Iris pigment epithelial cell (primary cell): ENCODE results near the gene EXOSC7.

Experiments
- DNase-seq: peaks from one replicate; pipeline ENCODE4 v3.0.0-alpha.2; 2011; ENCODE audit warnings: low read depth

Gene EXOSC7

DNA sequence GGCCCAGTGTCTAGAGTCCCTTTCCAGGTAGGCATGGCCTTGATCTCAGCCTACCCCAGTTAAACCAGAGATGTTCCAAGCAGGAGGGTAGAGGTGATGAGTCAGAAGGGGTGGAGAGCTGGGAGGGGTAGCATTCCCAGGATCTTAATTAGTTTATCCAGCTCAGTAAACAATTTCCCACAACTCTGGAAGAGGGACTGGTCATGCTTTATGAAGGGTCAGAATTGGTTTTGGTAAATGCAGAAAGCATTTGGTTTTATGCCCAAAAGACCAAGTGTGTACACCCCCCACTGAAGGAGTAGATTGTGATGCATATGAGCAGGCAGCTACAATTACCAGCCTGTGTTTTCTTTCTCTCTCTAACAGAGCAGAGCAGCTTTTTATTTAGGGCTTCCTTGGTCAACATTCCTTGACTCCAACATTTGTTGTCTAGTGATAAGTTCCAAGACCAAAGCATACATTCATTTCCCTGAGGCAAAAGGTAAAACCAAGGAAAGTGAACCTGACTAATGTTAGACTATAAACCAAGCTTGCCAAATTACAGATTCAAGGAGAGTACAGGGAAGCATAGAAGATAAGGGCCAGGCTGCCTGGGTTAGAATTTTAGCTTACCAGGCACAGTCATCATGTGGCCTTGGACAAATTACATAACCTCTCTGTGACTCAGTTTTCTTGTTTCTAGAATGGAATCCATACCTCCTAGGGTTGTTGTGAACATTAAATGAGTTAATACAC lies 17.6 kb downstream of the EXOSC7 start:
- DNase-seq: peak; percentile 80

DNA sequence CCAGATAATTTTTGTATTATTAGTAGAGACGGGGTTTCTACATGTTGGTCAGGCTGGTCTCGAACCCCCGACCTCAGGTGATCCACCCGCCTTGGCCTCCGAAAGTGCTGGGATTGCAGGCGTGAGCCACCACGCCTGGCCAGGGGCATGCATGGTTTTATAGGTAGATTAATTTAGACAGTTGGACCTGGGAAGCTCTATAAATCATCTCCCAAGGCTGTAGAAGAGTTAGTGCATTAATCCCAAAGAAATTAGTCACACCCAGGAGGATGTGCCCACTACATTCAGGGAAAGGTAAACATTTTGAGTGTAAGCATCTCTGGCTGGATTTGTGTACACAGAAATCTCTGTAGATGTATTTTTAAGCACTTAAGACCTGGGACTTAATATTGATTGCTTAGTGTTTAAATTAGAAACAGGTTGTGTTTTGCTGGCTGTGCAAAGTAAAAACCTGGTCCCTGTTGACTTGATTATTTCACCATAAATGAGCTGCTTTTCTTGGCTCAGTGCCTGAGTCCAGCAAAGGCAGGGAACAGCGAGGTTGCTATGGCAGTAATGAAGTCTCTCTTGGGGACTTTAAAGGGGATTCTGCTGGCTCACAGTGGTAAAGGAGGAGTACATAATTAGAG lies 19.2 kb downstream of the EXOSC7 start:
- DNase-seq: peak; percentile 73

DNA sequence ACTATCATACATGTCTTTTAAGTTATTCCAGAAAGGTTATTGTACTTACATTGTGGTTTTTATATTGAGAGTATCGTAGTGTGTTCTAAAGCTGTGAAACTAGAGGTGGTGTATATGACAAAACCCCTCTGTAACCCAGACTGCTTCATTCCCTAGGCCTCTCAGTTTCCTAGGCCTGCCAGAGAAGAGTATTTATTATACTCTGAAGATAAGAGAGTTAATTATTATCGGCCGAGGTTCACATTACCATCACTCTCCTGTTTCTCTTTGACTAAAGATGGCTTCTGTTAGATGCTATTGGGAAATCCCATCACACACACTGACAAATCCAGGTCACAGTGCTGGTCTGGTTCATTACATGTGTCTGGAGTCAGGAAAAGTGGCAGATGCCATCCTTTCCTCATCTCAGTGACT lies 20.5 kb downstream of the EXOSC7 start:
- DNase-seq: no peak

DNA sequence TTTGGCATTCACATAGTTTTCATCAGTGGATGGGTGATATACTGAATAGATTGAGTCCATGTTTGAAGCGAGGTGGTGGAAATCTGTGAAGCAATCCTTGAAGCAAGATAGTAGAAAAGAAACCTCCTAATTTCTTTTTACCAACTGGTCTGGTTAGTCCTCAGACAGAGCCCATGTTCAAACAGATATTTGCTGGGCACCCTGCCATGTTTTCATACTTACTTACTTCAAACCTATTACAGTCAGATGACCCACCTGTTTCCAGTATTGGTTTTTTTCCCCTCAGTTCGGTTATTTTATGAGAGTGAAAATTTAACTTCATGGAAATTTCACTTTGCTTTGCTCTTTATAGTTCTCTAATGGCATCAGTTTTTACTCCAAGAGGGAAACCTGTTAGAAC lies 23.7 kb downstream of the EXOSC7 start:
- no peak for DNase-seq

DNA sequence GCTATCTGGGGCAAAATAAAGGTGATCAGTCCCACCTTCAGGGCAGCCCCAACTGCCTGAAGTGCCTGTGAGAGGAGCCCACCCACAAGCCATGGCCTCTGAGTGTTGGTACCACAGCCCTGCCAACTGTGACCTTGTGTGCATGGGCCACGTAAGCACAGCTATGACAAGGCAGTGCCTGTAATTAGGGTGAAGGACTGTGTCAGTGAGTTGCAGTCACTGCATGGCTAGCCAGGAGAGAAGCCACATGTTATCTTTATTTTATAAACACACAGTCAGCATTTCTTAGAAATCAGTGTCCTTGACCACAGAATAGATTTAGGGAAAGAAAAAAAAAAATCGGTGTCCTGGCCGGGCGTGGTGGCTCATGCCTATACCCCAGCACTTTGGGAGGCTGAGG lies 24.8 kb downstream of the EXOSC7 start:
- no peak for DNase-seq

DNA sequence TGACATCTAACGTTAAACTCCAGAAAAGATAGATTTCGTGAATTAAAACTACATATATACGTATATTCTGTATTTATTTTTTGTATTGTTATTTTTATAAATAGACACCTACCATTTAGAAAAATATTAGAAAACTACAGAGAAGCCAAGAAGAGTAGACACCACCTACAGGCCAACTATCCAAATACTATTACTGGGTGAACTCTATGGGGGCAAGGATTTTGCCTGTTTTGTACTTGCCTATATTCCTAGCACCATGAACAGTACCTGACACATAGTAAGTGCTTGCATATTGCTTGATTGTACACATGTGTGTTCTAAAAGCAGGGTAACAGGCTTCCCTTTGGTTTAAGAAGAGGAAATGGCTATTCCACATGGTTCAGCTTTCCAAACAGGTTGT lies 25.7 kb downstream of the EXOSC7 start:
- DNase-seq: no peak

DNA sequence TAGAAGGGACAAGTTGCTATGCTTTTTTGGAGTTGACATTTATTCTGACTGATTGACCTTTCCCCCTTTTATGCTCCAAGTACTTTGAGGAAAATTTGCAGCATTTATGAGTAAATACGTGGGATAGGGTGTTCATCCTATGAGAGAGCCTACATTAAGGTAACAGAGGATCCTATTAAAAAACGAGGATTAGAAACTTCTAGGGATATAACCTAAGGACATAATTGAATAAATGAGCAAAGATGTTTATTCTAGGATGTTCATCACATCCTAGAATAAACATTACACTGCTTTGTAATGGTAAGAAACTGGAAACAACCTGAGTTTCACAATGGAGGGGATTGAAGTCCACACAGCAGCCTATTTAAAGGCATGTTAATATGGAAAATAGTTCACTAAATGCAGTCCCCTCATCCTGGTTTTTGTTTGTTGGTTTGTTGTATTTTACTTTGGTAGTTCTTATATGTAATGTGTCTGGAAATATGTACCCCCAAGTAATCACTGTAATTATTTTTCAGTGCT lies 26.2 kb downstream of the EXOSC7 start:
- no peak for DNase-seq

DNA sequence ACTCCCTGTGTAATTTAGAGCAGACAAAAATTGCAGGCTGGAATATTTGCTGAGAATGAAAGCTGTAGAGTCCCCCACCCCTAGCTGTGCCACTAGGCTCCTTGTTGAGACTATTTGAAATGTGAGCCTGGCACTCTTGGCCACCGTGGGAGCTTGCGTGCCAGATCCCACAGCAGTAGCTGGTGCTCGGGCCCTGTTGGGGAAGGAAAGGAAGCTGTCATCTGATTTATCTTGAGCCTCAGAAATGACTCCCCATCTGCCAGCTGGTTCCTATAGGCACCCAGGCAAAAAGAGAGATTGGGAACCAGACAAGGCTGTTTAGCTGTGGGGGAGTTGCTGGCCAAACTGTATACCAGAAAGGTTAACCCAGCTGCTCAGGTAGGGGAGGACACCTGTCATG lies 26.7 kb downstream of the EXOSC7 start:
- DNase-seq: no peak

DNA sequence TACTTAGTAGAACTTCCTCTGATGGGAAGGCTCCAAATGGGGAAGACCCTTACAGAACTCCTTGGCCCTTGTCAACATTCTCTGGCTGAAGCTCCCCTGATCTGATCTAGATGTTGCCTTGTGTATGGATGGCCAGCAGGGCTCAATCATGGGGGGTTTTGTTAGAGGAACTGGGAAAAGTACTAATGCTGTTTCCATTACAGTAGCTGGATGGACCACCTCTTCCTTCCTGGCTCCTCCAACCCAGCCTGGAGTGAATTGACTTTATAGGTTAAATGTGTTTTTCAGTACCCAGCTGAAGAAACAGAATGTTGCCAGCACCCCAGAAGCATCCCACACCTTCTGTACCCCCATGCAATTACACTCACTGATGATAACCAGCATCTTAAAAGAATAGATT lies 27.4 kb downstream of the EXOSC7 start:
- no peak for DNase-seq

DNA sequence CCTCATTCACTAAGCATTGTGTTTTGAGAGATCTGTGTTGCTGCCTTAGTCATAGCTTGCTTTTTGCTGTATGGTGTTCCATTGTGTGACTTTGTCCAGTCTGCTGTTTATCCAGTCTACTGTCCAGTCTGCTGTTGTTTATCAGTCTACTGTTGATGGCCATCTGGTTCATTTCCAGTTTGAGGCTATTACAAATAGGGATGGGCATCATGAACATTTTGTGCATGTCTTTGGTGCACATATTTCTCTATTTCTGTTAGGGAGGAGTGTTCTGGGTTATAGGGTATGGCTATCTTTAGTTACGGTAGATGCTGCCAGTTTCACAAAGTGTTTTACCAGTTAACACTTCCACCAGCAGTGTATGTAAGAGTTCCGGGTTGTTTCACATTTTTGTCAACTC lies 27.8 kb downstream of the EXOSC7 start:
- DNase-seq: no peak

DNA sequence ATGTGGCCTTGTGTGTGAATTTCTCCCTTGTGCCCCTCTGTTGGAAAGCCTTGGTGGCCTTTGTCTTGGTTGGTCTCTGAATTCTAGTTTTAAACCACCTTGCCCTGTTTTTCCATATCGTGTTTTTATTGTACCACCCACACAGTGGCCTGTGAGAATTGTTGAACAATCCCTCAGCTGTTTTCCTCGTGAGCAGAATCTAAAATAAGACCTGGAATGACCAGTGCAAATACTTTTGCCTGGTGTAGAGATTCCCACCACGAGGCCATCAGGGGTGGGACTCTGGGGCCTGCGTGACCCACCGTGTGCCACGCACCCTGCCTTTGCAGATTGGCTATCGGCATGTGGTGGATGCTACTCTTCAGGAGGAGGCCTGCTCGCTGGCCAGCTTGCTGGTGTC lies 31.0 kb downstream of the EXOSC7 start:
- no peak for DNase-seq

DNA sequence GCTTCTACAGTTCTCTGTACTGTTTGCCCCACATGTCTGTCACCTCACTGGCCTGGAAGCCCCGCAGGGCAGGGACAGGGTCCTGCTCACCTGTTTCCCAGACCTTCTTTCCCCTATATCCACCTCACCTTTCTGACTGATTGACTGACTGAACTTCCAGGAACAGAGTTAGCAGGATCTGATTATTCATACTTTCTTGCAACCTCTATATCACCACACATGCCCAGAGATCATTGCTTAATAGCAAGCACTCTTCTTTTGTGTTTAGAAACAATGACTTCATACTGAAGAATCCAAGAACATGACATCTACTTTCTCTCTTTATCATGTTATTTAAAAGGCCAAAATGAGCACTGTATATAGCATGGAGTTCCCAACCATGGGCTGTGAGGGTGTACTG lies 32.1 kb downstream of the EXOSC7 start:
- DNase-seq: peak; percentile 87

DNA sequence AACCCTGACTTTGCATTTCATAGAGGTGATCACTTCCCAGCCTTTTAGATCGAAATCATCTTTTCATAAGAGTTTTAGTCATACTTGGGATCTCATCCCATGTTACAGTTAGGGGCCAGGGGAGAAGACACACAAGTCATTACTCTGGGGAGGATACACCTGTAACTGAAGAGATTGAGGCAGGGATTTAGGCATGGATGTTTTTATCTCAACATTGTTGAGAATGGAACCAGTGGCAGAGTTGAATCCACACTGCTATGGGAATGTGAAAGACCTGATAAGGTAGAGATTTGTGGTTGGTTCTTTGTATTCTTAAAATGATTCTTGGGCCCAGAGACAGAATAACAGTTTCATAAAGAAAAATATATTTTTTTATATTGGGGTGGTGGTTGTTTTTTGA lies 33.8 kb downstream of the EXOSC7 start:
- no peak for DNase-seq

DNA sequence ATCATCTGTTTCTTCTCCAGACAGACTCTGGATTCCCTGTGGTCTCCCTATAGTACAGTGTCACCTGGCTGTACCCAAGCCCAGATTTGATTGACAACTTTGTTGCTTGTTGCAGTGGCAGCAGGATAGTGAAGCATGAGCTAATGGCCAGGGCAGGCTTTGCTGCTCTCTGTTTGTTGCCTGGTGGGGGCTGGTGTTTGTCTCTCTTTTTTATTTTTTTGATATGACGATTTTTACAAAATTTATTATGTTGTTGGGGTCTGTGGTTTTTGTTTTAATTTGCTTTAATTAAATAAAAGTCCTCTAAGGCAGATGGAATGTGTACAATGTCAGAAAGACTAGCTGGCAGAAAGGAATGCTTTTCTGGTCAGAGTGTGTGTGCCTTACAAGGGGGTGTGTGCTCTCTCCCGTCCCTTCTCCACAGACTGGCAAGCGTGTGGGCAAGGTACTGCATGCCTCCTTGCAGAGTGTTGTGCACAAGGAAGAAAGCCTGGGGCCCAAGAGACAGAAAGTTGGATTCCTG lies 34.8 kb downstream of the EXOSC7 start:
- peak; percentile 66 for DNase-seq

DNA sequence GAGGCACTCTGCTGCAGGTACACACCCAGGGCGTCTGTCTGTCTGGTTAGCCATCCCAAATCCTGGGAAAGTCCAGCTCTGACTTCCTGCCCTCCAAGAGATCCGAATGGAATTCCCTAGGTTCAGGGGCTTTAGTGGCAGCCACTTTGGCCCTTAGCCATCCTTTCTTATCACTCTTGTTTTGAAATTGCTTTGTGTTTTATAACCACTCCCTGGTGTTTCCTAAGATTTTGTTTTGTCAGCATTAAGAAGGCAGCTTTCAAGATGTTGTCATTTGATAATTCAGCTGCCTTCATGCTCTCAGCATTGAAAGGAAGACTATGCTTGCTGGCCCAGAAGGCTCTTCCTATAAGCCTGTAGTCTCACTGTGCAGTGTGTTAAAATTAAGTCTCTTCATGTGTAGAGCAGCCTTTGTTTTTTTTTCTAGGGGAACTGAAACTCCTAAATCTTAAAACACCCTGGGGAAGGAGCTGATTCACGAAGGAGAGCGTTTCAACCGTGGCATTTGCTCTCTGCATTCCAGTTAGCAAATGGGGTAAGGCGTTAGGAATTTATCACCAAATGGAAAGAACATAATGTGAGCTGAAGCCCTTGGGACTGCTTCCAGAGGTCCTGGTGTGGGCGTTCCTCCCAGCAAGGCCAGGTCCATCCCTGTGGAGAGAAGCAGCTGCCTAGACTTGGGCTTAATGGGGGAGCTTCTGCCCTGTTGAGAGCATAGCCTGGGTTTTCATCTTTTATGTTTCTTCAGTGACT lies 35.9 kb downstream of the EXOSC7 start:
- peak; percentile 87 for DNase-seq

DNA sequence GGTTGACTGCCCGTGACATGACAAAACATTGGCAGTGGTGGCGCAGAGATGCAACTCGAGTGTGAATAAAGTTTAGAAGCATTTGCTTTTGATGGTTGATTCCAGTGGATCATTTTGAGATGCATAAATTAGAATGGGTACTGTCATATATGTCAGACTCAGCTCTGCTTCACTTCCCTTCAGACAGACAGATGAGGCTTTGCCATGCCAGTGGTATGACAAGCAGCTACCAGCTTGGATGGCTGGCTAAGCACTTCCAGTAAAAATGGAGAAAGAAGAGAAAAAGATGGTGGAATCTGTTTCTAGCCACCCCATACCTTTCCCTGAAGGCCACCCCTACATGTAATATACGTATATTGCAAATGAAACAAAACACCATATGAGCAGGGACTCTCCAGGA lies 36.5 kb downstream of the EXOSC7 start:
- no peak for DNase-seq

DNA sequence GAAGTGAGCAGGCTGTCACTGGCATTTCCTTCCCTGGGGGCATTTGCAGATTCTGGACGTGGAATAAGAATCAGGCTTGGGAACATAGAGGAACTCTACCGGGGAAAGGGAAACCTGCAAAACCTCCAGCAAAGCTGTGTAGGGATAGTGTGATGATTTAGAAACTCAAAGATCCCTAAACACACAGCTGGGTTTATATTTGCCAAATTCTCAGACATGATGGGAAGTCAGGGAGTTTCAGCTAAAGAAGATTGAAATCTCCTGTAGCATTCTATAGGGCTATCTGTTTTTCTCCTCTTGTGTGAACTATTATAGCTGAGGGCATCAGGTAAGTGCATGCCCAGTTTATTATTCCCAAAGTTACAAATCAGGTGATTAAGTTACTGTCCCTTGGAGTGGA lies 40.9 kb downstream of the EXOSC7 start:
- no peak for DNase-seq

DNA sequence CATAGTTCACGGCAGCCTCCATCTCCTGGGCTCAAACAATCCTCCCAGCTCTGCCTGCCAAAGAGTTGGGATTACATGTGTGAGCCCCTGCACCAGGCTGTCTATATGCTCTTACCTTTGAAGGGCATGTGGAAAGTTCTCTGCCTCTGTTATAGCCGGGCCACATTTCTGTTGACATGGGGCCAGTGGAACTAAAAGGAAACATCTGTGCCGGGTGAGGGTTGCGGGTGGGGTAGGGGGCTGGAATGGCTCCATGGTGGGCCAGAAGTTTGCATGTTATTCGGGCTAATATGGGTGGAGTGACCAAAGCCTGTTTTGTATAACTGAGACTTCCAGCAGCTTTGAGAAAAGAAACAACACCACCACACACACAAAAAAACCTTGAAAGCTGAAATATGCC lies 41.8 kb downstream of the EXOSC7 start:
- DNase-seq: no peak

DNA sequence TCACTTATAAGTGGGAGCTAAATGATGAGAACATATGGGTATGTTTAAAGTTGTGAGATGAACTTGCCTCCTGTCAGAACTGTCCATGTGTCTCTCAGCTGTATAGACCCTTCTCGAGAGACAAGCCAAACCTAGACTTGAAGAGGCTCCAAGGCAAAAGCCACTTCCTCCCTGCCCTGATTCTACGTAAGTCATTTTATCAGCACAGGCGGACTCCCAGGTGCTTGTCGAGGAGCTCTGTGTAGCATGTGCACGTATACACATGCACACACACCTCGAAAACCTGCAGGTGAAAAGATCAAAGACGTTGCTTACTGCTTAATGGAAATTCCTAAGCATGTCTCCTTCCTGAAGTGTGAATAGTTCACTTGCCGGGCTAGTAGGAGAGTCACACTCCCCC lies 44.5 kb downstream of the EXOSC7 start:
- DNase-seq: no peak

DNA sequence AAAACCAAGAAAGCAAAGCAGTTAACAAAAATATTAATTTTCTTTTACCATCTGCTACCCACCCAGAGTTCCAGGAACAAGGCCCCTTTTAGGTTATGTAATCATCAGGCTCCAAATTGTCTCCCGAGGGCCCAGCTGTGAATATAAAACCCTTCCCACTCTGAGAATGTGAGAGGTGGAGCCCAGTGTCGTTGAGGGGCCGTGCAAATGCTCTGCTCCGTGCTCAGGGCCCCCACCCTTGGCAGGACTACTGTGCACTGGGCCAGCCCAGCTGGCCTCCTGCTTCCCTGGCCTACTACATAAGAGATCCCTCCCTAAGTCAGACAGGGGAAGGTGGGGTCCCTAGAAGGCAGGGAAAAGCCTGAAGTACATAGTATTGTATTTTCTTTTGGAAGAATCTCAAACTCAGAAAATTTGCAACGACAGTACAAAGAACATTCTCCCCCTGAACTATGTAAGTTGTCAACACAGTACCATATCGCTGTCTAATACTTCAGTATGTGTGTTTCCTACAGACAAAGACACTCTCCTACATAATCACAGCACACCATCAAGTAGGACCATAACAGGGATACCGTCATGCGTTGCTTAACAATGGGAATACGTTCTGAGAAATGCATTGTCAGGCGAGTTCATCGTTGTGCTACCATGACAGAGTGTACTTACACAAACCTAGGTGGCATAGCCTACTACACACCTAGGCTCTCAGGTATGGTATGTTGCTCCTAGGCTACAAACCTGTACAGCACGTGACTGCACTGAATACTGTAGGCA lies 45.7 kb downstream of the EXOSC7 start:
- DNase-seq: no peak

DNA sequence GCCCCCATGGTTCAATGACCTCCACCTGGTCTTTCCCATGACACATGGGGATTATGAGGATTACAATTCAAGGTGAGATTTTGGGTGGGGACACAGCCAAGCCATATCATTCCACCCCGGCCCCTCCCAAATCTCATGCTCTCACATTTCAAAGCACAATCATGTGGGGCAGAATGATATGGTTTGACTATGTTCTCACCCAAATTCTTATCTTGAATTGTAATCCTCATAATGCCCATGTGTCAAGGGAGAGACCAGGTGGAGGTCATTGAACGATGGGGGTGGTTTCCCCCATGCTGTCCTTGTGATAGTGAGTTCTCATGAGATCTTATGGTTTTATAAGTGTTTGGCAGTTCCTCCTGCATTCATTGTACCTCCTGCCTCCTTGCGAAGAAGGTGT lies 47.6 kb downstream of the EXOSC7 start:
- no peak for DNase-seq
